Measurements from ENCODE around the gene MXD4. TPM values are rescaled to one million over a fixed set of nuclear protein-coding genes. Genes with fewer than 3 reads are reported as not detected.

MXD4 gene
- total RNA-seq, 1 donor from 2014 or later: 74.9 TPM

- H3K27ac Mint-ChIP-seq (ENCODE audit: unreplicated experiment): no peak overlapping the region
- no peaks in the 10 kb centered on the region for H3K9me3 Mint-ChIP-seq (ENCODE audit: unreplicated experiment)
- no peaks in the 10 kb centered on the region for H3K27me3 Mint-ChIP-seq (ENCODE audit: unreplicated experiment)
- no peak for DNase-seq (ENCODE audit: extremely low spot score, unreplicated experiment)
- no peak for TF ChIP-seq CTCF (IDR thresholded peaks at IDR 0.05)
- H3K4me3 Mint-ChIP-seq (ENCODE audit: unreplicated experiment): no peak overlapping the region
- no peaks in the 10 kb centered on the region for H3K4me1 Mint-ChIP-seq (ENCODE audit: unreplicated experiment)
- H3K36me3 Mint-ChIP-seq (ENCODE audit: unreplicated experiment): no peaks in the 10 kb centered on the region
Observed at GRCh38 chr4:2271279-2272025, 9.5 kb upstream of the MXD4 start.

- TF ChIP-seq CTCF (IDR thresholded peaks at IDR 0.05): no peak
- DNase-seq (ENCODE audit: extremely low spot score, unreplicated experiment): no peak
- Mint-ChIP-seq H3K4me3 (ENCODE audit: unreplicated experiment) (no peak overlapping the region), H3K27me3 (ENCODE audit: unreplicated experiment) (no peaks in the 10 kb centered on the region), H3K4me1 (ENCODE audit: unreplicated experiment) (no peaks in the 10 kb centered on the region), H3K36me3 (ENCODE audit: unreplicated experiment) (no peaks in the 10 kb centered on the region), H3K9me3 (ENCODE audit: unreplicated experiment) (no peaks in the 10 kb centered on the region), H3K27ac (ENCODE audit: unreplicated experiment) (no peak overlapping the region)
Observed at GRCh38 chr4:2270341-2271165, 8.6 kb upstream of the MXD4 start.

GRCh38 chr4:2269618-2270163 lies 7.8 kb upstream of the MXD4 start:
- Mint-ChIP-seq H3K36me3 (ENCODE audit: unreplicated experiment) (no peaks in the 10 kb centered on the region), H3K4me3 (ENCODE audit: unreplicated experiment) (no peak overlapping the region), H3K4me1 (ENCODE audit: unreplicated experiment) (no peaks in the 10 kb centered on the region), H3K27me3 (ENCODE audit: unreplicated experiment) (no peaks in the 10 kb centered on the region), H3K27ac (ENCODE audit: unreplicated experiment) (no peak overlapping the region), H3K9me3 (ENCODE audit: unreplicated experiment) (no peaks in the 10 kb centered on the region)
- DNase-seq (ENCODE audit: extremely low spot score, unreplicated experiment): no peak
- no peak for TF ChIP-seq CTCF (IDR thresholded peaks at IDR 0.05)

- H3K27ac Mint-ChIP-seq (ENCODE audit: unreplicated experiment): no peak overlapping the region
- TF ChIP-seq CTCF (IDR thresholded peaks at IDR 0.05): no peak
- DNase-seq (ENCODE audit: extremely low spot score, unreplicated experiment): no peak
- H3K36me3 Mint-ChIP-seq (ENCODE audit: unreplicated experiment): no peaks in the 10 kb centered on the region
- no peaks in the 10 kb centered on the region for H3K4me1 Mint-ChIP-seq (ENCODE audit: unreplicated experiment)
- no peaks in the 10 kb centered on the region for H3K9me3 Mint-ChIP-seq (ENCODE audit: unreplicated experiment)
- H3K4me3 Mint-ChIP-seq (ENCODE audit: unreplicated experiment): no peak overlapping the region
- H3K27me3 Mint-ChIP-seq (ENCODE audit: unreplicated experiment): no peaks in the 10 kb centered on the region
Observed at GRCh38 chr4:2269206-2269531, 7.3 kb upstream of the MXD4 start.
